HG02571 (cell line): Measurements from ENCODE around the gene ALX3.

Source experiments
- ATAC-seq: cut with Tn5 transposase; IDR thresholded peaks from one replicate; pipeline ENCODE4 v1.9.1; 2021; ENCODE audit warnings: mild to moderate bottlenecking, moderate library complexity; ENCODE audit not compliant: unreplicated experiment

Gene ALX3

DNA sequence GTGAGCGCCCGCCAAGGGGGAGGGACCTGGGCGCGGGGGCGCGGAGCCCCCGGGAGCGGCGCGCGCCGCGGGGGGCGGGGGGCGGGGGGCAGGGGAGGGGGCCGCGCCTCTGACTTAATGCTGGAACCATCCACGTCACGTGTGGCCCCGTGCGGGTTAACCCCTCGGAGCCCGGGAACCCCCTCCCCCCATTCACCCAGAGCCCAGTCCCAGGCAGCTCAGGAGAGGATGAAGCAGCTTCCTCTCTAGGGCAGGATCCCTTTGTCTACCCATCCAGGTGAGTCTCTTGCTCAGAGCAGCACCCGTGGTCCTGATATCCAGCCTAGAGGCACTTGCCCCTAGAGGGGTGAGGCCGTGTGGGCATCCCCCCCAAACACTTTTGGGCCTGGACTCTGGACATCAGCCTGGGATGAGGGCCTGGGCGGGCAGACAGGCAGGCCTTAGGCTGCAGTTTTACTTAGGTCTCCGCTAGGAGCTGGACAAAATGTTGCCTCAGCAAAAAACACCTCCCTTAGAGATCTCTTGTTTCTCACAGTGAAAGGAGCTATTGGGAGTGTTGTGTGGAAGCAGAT is at the start of gene ALX3:
Gene ALX3 (minus strand): TSS at position 2 of the 572 bp plus-strand sequence. CDS start 60 bp downstream, outside the sequence.
- no peak for ATAC-seq

GRCh38 chr1:110119843-110120242 is 49.4 kb upstream of the ALX3 start:
- ATAC-seq, result no peak

DNA sequence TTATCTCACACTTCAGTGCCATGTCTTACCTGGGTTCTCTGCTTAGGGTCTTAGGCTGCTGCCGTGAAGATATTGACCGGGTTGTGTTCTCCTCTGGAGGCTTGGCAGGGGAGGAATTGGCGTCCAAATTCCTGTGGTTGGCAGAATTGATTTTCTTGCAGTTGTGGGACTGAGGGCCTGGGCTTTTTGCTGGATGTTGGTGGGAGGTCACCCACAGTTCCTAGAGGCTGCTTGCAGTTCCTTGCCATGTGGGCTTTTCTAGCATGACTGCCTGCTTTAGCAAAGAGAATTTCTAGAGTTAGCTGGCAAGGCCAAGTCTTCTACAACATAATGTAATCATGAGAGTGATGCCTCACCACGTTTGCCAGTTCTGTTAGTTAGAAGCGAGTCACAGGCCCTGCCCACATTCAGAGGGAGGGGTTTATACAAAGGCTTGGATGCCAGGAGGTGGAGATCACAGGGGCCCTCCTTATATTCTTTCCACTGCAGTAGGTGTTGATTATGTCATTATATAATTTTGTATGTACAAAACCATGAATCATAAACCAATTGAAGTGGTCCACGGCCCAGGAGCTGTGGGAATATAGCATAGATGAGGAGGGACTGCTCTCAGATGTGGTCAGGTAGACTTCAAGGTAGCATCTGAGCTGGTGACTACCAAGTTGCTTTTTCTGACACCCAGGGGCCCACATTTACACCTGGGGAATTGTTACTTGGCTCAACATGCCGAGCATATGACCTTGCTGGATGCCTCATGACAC is 48.3 kb upstream of the ALX3 start:
- ATAC-seq, result no peak

GRCh38 chr1:110114784-110115183 is 44.3 kb upstream of the ALX3 start:
- ATAC-seq, result no peak

GRCh38 chr1:110114173-110114572 is 43.7 kb upstream of the ALX3 start:
- ATAC-seq, result no peak

DNA sequence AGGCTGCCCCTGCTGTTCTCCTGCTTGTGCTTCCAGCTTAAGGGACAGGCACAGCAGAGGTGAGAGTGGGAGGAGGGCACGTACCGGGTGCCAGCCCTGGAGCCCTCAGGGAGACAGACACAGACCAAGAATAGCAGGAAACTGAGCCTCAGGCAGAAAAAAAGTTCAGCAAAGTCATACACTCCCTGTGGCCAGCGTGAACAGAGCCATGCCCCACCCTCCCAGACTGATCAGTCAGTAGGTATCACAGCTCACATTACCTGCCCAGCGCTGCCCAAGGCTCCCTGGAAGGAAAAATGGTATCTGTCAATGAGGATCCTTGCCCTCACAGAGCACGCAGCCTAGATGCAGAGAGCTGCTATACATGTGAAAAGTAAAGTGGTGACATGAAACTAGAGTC is 43.1 kb upstream of the ALX3 start:
- no peak for ATAC-seq

GRCh38 chr1:110112656-110113055 is 42.2 kb upstream of the ALX3 start:
- ATAC-seq, result no peak

GRCh38 chr1:110112143-110112542 is 41.7 kb upstream of the ALX3 start, which contains the start of gene UBL4B:
UBL4B (plus strand) TSS chr1:110112443; CDS start chr1:110112535, 92 bp downstream.
- ATAC-seq, result no peak

DNA sequence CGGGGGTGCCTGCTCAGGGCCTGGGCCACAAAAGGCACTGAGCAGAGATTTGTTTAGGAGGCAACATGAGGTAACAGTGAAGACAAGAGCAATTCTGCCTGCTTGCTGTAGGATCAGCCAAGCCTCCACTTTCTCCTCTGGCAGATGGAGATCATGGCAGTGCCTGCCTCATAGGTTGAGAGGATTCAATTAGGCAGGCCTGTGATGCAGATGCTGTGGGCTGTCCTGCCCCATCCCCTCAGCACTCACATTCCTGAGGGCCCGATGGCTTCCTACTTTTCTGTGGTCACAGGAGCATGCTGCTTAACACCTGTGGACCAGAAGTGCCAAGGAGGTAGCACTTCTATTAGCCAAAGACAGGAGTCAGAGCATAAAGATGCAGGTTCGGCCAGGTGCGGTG is 40.6 kb upstream of the ALX3 start:
- ATAC-seq, result no peak

DNA sequence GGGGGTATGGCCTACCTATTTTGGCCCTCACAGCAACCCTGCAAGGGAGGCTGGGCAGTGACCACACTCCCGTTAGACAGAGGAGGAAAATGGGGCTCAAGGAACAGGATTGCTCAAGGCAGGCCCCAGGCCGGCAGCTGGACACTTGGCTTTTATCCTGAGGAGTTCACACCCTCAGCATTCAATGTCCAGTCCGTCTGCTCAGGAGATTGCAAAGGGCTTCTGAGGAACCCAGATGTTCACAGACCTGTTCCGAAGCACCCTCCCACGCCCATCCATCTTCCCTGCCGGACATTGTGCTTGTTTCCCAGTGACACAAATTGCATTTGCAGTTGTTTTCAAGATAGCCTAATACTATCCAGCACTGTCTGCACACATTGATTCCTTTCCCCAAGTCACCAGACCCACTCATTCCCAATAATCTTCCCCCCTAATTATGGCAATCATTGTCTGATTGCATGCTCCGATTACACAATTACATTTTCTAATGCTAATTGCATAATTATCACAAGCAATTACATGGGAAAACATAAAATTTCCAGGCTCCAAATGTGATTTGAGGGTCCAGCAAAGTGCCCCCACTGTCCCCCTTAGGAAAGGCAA is 37.5 kb upstream of the ALX3 start:
- ATAC-seq, result no peak

DNA sequence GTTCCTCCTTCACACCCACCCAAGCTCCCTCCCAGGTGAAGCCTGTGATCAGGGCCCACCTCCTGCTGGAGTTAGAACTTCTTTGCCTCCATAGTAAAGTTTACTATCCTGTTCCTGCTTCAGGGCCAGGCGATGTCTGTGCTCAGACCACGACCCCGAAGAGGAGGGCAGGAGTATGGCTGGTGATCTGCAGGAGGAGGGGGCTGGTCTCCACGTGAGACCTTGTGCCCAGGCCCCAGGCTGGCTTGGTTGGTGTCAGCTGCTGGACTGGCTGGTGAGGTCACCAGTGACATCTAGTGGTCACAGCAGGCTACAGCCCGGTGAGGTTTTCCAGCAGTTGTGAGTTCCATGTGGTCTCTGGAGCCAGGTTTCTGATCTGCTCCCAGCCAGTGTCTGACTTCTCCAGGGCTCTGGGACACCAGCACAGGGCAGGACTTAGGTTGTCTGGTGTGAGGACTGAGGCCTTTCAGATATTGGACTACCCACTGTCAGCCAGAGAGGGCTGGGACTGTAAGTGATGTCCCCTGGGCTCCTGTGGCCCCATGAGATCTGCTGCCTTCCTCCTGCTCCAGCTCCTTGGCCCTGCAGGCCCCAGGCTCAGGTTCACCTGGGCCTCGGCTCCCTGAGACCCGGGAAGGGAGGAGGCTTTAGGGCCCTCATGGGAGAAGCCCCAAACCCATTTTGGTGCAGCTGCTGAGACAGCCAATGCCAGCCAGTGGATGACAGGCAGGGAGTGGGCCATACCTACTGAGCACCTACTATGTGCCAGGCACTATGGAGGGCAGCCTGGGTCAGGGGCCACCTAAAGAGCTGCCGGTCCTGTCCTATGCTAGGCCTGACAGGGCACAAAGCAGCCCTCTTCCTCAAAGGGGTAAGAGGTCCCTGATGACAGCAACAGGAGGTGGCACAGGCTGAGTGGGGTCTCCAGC is 35.8 kb upstream of the ALX3 start:
- peak; percentile 58 for ATAC-seq

- ATAC-seq, result no peak
Measured at GRCh38 chr1:110102081-110102480, 31.6 kb upstream of the ALX3 start.

DNA sequence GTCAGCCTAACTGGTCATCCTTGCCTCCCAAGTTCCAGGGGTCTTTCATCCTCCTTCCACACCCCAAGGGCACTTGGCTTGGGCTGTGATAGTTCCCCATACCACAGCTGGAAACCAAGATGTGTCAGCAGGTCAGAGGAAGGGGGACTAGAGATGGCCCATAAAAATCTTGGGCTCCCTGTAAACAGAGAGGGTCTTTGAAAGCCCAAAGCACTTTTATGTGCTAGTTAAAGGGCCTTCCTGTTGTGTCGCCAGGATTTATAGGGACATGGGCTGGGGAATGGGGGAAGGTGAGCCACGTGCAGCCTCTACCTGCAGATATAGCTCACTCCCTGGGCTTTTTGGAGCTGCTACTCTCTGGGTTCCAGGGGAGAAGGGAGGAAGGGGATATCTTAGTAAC is 29.9 kb upstream of the ALX3 start:
- ATAC-seq, result no peak

- no peak for ATAC-seq
Measured at GRCh38 chr1:110098222-110099026, 28.0 kb upstream of the ALX3 start.

DNA sequence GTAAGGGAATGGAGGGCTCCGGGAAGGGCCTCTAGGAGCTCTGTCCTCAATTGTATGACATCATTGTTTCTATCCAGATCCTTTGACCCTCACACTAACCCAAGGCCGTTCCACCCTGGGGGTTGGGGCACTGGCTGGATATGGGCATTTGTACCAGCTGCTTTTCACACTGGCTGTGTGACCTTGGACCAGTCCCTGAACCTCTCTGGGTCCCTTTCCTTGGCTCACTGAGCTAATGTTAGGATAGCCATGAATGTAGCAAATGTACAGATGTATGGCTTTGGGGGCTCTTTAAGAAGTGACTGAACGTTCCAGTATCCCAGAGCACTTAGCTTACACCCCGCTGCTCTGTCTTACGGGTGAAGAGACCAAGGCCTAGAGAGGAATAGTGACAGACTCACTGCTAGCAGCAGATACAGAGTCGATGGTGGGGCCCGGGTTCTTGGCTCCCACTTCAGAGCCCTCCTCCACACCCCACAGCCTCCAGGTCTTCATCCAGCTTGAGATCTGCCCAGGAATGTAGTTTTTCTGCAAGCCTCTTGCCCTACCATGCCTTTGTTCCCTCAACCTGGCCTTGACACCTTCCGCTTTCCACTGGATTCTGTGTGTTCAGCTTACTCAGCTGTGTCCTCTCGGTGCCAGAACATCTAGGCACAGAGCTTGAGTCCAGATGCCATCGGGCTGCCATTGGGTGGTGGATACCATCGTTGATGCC is 27.2 kb upstream of the ALX3 start:
- ATAC-seq, result no peak

DNA sequence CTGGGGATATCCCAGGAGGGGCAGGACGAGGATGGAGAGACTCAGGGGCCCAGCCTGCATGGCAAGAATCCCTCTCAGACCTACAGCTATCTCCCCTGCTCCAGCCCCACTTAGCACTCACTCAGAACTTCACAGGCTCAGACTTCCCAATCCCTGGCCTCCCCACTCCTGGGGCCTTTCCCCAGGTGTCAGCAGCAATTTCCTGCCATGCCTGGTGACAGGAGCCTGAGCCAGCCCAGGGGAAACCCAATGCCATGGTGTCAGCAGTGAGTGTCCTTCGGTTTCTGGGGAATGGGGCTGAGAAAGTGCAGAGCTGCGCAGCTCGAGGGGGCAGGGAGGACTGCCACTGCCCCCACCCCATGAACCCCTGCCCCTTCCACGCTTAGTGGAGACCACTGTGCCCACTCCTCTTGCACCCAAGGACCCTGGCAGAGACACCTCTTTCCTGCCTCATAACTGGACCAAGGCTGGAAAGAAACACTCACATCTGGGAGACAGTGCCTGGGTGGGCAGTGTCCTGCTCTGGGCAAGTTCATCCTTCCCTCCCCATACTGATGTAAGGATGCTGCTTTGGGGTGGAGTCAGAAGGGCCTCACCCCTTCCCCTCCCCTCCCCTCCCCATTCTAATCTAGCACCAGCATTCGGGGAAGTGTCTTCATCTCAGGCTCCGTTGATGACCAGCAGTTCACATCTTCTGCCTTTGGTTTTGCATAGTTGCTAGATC is 24.6 kb upstream of the ALX3 start:
- ATAC-seq, result no peak

GRCh38 chr1:110092991-110093390 is 22.5 kb upstream of the ALX3 start:
- ATAC-seq, result no peak

DNA sequence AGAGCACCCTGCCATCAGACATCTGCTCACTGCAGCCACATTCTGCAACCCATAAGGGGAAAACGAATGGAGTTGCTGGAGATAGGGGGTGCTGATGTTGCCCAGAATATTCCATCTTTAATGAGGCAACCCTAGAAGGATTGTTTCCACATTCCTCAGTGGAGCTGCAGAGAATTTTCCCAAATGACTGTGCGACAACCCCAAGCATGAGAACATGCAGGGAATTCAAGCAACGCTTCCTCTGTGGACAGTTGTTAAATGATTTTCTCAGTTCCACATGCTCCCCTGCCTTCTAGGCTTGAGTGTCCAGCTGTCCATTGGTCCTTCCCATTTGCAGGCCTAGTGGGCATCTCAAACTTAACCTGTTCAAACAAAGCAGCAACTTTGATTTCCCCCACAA is 21.3 kb upstream of the ALX3 start:
- no peak for ATAC-seq

DNA sequence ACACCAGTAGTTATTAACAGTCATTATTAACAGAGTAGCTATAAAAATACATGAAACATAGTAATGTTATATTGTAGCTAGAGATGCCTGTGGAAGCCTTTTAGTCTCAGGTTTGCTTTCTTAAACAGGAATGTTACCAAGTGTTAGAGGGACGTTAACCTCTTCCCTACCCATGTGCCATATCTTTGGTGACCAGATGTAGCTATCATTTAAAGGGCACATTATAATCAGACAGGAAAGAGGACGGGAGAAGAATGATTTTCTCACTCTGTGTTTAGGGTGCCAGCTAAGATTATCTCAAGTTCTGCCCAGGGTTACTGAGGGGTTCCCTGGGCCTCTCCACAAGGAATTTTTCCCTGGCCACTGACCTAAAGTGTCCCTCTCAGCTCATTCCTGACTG is 20.9 kb upstream of the ALX3 start:
- no peak for ATAC-seq
